IMR-90 (cell line): ENCODE data around the gene ISM1.

Source experiments
- BHLHE40 ChIP-seq: fragments of 150-350 bp; IDR thresholded peaks from 2 replicates; pipeline ENCODE4 v1.6.1; 2016; ENCODE audit warnings: mild to moderate bottlenecking, low read depth, low read length
- CEBPB ChIP-seq: IDR thresholded peaks from 2 replicates; pipeline ENCODE4 v1.6.1; 2012; ENCODE audit warnings: low read depth, low read length, improper control_type of control experiment
- FOS ChIP-seq: fragments of 150-350 bp; IDR thresholded peaks from 2 replicates; pipeline ENCODE4 v1.6.1; 2016; ENCODE audit warnings: low read depth, low read length
- MAFK ChIP-seq: IDR thresholded peaks from 2 replicates; pipeline ENCODE4 v1.6.1; 2012; ENCODE audit warnings: low read depth, low read length, improper control_type of control experiment
- MXI1 ChIP-seq: IDR thresholded peaks from 2 replicates; pipeline ENCODE4 v1.6.1; 2012; ENCODE audit warnings: low read depth, mild to moderate bottlenecking, low read length, moderate library complexity, borderline replicate concordance
- NFE2L2 ChIP-seq: fragments of 150-350 bp; IDR thresholded peaks from 2 replicates; pipeline ENCODE4 v1.6.1; 2016; ENCODE audit warnings: low read depth, mild to moderate bottlenecking, low read length
- POLR2A ChIP-seq: IDR thresholded peaks from 2 replicates; pipeline ENCODE4 v1.6.1; 2012; ENCODE audit warnings: mild to moderate bottlenecking, low read depth, low read length
- TF ChIP-seq, protein P1 (sequence below): conservative IDR thresholded peaks from 2 replicates; pipeline ENCODE4 v1.5.1; 2012; ENCODE audit warnings: mild to moderate bottlenecking, low read depth, low read length, improper control_type of control experiment
- TF ChIP-seq, protein P2 (sequence below): fragments of 150-350 bp; IDR thresholded peaks from 2 replicates; pipeline ENCODE4 v1.6.1; 2016; ENCODE audit warnings: low read depth, mild to moderate bottlenecking, low read length, moderate library complexity, borderline replicate concordance

DNA sequence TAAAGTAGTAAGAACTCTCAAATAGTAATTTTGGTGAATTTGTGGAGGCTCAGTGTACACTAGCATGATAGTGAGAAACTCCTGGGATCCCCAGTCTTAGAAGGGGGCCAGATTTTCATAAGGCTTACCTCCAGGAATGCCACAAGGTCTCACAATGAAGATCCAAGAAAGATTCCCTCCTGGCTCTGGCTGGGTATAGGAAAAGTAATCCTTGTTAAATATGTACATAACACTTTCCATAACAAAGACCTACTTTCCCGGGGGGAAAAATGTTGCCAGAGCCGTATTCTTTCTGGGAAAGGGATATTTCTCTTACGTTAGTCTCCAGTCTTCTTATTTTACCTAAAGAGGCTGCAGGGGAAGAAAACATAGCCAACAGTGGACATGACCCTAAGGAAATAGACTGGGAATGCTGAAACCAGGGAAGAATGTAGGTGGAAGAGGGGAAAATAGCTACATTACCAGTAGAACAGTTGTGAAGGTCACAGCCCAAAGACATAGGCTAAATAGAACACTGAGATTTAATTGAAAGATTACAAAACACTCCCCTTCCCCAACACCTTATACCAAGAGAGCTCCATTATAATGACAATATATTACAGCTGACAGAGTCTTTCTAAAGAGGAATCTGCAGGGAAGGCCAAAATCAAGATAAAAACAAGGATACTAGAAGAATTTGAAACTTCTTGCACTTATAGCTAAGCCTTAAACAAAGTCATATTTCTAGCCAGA lies 34.9 kb upstream of the ISM1 start:
- TF ChIP-seq FOS: no peak
- TF ChIP-seq, protein P1, sequence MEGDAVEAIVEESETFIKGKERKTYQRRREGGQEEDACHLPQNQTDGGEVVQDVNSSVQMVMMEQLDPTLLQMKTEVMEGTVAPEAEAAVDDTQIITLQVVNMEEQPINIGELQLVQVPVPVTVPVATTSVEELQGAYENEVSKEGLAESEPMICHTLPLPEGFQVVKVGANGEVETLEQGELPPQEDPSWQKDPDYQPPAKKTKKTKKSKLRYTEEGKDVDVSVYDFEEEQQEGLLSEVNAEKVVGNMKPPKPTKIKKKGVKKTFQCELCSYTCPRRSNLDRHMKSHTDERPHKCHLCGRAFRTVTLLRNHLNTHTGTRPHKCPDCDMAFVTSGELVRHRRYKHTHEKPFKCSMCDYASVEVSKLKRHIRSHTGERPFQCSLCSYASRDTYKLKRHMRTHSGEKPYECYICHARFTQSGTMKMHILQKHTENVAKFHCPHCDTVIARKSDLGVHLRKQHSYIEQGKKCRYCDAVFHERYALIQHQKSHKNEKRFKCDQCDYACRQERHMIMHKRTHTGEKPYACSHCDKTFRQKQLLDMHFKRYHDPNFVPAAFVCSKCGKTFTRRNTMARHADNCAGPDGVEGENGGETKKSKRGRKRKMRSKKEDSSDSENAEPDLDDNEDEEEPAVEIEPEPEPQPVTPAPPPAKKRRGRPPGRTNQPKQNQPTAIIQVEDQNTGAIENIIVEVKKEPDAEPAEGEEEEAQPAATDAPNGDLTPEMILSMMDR: no peak
- TF ChIP-seq POLR2A: no peak
- no peak for TF ChIP-seq CEBPB
- no peak for TF ChIP-seq BHLHE40
- TF ChIP-seq MXI1: no peak
- TF ChIP-seq, protein P2, sequence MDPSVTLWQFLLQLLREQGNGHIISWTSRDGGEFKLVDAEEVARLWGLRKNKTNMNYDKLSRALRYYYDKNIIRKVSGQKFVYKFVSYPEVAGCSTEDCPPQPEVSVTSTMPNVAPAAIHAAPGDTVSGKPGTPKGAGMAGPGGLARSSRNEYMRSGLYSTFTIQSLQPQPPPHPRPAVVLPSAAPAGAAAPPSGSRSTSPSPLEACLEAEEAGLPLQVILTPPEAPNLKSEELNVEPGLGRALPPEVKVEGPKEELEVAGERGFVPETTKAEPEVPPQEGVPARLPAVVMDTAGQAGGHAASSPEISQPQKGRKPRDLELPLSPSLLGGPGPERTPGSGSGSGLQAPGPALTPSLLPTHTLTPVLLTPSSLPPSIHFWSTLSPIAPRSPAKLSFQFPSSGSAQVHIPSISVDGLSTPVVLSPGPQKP: no peak
- TF ChIP-seq MAFK: no peak
- no peak for TF ChIP-seq NFE2L2
